NCI-H2029 (cell line): ENCODE measurements around the gene NIPA2.

ENCODE experiments used
- DNase-seq: peaks from one replicate; lab custom pipeline; 2025; lab: John Stamatoyannopoulos, UW

Gene NIPA2

DNA sequence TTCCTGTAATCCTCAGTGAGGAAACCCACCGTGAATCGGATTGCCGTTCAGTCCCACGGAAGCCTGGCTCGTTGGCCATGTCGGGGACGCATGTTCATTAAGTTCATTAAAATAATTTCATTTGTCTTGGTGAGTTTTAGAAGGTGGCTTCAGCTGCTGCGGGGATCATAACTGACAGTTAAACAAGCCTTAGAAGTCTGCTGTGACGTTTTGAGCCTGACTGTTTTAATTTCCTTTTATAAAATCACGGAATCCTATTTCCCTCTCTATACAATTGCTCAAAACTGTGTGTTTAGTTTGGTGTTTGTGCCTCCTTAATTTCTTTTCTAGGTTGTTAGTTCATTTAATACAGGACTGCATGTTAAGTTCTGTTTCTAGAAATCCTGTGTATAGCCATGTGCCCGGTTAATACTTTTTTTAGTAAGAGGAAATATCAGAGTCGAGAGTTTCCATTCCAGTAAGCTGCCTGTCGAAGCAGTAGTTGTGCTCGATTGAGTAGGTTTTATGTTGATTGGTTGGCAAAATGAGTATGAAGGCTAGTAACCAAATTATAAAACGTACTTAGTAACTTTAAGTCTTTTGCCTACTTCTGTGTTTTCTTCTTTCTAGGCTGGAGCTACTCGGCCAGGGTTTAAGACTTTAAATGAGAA is 705 bp downstream of the NIPA2 start:
- DNase-seq = no peak

DNA sequence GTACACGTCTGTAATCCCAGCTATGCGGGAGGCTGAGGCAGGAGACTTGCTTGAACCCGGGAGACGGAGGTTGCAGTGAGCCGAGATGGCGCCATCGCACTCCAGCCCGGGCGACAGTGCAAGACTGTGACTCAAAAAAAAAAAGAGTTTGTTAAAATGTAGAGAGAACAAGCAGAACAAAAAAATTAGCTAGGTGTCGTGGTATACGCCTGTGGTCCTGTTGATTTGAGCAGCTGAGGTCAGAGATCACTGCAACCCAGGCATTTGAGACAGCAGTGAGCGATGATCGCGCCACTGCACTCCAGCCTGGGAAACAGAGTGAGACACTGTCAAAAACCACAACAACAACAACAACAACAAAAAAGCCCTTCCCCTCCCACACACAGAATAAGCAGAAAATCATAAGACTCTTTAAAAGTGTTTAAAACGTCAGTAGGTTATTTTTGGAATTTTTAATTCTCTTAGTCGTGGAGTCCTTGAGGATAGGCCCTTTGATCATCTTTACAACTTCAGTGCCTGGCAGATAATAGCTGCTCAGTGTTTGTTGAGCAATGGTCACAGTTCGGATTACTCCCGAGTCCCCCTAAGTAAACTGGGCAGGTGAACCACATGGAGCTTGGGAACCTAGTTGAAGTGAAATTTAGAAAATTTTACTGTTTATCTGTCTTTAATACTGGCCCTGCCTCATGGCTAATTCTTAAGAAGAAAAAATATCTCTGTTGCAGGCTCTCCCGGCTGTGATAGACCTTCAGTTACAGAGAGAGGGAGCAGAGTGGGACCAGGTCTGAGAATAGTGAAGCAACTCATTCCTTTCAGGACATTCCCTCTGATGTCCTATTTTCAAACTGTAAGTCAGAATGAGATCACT is 6.2 kb downstream of the NIPA2 start:
- DNase-seq = no peak

DNA sequence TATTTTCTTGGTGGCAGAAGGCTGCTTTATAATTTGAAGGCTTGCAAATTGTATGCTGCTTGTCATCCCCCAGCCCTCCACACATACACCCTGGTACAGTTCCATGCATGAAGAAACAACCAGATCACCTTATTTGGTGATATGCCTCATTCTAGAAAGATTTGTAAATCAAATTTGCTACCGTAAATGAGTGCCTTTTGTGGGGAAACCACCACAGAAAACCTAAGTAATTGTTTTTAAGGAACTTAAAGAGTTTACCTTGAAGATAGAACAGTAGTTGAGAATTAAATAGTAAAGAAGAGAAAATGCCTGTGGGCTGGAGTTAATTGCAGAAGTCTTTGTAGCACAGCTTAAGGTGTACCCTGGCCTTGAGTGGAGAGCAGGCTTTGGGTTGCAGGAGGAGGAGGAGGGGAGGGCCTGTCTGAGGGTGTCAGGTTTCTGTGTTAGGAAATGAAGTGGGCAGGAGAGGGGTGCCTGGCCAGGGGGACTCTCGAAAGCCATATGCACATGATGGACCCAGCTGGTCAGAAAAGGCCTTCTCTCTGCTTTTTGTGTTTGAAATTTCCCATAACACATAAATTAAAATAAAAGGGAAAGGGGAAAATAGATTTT is 6.9 kb downstream of the NIPA2 start:
- no peak for DNase-seq

DNA sequence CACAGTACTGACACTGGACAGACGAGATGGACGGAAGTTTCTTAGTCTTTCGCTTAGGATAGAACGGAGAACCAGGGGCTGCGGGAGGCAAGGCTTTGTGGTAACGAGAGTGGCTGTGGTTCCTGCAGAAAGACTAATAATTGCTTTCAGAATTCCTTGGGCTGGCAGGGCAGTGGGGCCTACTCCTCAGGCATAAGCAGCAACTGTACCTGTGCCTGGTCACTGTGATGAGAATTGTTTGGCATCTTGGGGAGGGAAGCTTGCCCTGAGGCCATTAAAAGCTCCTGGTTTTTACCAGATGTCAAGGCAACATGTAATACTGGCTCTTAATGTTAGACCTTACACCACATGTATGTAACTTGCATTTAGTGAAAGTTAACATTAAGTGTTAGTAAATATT is 7.6 kb downstream of the NIPA2 start:
- no peak for DNase-seq

DNA sequence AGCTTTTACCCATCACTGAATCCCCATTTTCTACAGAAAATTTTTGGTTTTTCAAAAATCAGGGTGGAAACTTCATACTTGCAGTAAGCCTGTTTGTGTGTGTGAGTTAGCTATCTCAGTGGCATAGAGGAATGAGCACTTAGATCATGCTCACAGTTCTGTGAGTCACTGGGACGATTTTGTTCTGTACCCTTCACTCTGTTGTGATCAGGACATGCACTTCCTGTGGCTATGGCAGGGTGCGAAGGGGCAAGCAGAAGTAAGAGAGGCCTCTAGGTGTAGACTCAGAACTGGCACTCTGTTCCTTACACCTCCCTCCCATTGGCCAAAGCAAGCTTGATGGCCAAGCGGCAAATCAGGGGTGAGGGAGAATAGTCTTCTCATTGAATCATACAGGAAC is 11.6 kb downstream of the NIPA2 start:
- no peak for DNase-seq

DNA sequence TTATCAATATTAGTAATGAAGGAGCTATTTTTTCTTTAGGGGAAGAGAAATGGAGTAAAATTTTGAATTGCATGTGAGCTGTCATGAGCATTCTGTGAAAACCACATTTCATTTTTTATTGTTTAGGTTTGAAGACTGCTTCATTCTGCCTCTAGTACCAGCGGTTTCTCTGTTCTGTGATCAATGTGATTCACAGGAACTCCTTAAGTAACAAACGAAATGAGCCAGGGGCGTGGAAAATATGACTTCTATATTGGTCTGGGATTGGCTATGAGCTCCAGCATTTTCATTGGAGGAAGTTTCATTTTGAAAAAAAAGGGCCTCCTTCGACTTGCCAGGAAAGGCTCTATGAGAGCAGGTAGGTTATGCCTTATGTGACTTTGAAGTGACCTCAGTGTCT is 13.0 kb downstream of the NIPA2 start:
- no peak for DNase-seq

DNA sequence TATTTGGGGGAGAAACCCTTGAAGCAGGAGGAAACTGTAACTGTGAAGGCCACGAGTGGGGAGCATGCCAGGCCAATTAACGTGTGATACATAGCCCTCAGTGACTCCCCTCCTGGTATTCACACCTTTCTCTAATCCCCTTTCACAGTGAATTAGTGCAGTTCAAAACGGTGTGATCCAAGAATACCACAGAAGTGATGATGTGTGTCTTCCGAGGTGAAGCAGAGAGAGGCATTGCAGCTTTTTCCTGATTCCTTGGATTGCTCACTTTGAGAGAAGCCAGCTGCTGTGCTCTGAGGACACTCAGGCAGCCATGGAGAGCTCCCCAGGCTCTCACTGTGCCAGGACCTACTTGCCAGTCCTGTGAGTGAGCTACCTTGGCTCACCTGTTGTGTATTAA is 17.3 kb downstream of the NIPA2 start:
- no peak for DNase-seq

DNA sequence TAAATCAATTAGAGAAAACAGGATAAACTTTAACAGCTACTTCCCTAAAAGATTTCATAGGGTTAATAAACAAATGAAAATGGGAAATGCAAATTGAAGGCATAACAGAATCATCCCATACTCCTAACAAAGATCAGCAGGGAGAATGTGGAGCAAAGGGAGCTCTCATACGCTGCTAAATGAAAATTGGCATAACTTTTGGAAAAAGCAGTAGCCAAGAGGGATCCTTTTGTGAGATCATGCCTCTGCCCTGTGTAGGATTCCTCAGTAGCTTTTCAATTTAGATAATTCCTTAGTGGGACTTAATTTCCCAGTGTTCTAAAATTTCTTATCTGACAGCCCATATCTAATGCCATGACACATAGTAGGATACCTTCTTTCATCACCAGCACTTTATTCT is 18.2 kb downstream of the NIPA2 start:
- no peak for DNase-seq

DNA sequence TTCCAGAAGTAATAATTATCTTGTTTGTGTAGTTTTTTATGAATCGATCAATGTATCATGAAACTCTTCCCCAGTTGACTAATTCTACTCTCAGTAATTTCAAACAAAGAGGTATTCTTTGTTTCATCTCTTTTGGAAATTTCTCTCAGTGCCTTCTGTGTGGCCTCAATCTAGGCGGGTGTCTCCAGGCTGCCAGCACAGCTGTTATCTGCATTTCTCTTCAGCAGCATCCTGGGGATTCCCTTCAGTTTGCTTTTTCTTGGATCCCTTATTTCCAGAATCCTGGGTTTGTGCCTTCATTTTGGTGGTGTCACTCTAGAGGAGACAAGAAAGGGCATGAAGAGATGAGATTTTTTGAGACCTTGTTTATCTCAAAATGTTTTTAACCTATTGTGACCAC is 22.7 kb downstream of the NIPA2 start:
- DNase-seq = no peak

DNA sequence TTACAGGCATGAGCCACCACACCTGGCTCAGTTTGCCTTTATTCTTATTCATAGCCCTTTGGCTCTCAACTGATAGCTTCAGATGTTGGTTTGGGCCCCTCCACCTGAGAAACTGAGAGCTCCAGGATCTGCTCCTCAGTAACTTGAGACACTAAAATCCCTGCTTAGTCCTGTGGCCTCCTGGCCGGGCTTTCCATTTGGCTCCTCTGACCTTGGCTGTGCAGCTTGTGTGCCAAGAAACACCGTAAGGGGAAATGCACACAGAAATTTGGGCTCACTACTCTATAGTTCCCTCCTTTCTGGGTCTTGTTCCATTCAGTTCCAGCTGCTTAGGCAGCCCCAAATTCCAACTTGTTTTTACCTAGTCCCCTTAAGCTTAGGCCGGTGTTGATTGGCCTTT is 24.9 kb downstream of the NIPA2 start:
- no peak for DNase-seq

DNA sequence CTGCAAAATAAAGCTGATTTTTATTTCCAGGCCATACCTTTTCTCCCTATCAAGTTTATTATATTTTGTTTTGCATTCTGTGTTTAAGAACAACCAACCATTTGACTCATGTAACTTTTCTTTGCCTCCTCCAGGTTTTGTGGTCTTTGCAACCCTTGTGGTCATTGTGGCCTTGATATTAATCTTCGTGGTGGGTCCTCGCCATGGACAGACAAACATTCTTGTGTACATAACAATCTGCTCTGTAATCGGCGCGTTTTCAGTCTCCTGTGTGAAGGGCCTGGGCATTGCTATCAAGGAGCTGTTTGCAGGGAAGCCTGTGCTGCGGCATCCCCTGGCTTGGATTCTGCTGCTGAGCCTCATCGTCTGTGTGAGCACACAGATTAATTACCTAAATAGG is 27.6 kb downstream of the NIPA2 start:
- no peak for DNase-seq

DNA sequence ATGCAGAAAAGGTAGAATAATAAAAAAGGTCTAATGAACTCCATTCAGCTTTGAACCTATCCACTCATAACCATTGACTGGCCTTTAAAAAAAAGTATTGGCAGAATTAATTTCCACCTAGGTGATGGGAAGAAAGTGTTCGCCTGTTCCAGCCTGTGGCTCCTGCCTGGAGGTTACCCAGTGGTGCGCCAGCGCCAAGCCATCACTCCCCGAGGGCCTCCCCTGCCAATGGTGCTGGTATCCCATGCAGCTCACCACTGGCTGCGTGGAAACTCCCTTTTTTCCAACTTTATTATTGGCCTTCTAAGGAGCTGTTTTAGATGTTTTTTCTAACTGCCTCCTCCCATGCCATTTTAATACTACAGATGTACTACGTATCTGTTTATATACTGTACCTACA is 29.4 kb downstream of the NIPA2 start:
- DNase-seq = no peak

DNA sequence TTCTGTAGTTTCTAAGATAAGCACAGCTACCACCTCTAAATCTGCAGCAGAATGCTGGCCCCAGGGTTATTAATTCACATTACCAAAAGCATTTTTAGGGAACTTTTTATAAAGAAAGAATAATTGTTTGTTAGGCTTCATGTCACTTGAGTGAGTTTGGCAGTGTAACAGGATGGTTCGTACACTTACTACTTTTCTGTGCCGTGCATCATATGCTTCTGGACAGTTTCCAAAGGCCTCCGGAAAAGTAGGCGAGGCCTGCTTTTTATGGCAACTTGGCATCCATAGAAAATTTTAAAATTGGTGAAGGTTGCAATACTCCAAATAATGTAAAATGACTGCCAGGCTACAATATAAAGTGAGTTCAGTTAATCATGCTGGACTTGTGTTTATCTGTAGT is 30.0 kb downstream of the NIPA2 start:
- DNase-seq = no peak

DNA sequence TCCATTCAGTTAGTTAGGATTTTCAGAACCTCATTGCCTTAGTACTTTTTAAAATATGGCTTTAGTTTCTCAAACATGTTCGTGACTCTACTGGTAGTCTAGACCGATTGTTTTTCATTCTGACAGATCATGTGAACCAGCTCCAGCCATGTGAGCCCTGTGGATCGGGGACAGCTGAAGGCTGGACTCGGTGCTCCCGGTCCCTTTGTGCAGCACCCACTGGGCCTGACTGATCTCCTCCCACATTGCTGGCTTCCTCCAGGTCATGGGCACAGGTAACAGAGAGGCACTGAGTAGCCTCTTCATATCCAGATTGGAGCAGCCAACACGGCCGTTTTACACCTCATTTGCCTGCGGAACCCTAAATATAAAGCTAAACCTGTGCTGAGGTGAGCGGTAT is 30.5 kb downstream of the NIPA2 start:
- DNase-seq = no peak

DNA sequence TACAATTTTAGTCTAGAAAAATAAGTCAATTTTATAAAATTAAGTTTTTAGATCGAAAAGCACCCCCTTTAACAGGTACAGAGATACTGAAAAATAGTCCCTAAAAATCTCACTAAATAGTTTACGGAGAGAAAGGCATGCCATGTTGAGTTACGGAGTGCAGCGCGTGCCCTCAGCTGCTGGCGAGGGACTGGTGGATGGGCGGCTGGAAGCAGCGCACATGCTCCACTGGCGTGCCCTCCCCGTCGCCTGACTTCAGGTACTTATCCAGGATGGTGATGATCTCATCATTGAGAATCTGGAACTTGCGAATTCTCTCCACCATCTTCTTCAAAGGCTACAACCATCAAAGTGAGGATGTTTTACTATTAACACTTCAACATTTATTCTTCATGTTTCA is 31.4 kb downstream of the NIPA2 start:
- no peak for DNase-seq

DNA sequence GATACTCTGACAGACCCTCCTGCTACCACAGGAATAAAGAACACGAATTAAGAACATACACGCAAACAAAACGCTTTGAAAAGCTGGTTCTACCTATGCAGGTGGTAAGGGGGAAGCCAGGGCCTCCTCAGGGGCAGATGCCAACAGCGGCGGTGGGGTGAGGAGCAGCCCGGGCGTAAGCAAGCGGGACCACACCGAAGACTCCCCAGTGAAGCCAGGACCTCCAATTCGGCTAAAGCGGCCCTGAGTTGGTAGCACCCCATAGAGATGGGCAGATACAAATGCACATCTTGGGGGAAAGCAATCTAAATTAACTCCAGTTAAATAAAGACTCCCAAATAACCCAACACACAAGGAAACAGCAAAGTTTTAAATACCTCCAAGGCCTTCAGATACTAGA is 32.4 kb downstream of the NIPA2 start:
- DNase-seq = no peak

DNA sequence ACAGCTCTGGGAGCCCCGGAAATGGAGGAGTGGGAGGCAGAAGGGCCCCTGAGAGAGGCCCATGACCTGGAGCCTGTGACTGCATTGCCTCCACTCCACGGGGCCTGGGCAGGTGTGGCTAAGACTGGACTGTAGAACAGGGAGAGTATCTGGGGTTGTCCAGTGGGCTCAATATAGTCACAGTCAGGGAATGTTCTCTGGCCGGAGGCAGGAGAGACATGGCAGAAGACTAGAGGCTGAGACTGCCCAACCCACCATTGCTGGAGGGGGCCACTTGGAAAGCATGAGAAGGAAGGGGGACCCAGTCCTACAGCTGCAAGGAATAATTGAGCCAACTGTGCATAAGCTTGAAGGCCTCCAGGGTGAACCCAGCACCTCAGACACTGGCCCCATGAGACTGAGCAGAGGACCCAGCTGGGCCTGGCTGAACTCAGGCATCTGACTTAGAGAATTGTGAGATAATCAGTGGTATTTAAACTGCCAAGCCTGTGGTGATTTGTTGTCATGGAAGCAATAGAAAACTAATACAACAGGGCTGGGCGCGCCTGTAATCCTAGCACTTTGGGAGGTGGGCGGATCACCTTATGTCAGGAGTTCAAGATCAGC is 33.1 kb downstream of the NIPA2 start:
- DNase-seq = no peak

DNA sequence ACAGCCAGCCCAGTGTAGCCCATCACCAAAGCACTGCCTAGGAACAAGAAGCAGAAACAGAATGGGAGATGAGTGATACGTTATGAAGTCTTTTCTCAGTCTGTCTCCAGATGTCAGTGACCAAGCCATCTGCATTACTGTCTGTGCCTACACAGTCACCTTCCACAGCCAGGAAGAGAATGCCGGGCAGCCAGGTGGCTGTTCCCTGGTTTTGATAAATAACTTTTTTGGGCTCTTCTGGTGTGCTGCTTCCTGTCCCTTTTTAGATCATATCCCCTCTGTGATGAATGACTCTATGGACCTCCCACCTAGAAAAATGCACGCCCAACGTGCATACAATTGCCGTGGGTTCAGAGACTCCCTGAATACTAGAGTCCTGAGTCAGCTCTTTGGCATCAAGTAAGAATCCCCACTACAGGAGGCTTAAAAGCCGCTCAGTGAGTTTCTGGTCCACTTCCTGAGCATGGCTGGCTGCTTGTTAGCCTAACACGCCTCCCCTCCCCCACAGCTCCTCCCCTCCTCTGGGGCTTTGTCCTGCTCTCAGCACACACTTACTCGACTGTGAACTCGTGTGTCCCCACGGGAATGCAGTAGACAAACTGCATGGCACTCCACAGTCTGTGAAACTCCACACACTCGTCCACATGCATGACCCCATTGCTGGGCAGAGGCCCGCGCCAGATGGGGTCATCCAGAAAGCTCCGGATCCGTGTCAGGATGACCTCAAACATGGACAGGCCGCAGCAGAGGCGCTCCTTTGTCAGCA is 34.7 kb downstream of the NIPA2 start:
- no peak for DNase-seq

DNA sequence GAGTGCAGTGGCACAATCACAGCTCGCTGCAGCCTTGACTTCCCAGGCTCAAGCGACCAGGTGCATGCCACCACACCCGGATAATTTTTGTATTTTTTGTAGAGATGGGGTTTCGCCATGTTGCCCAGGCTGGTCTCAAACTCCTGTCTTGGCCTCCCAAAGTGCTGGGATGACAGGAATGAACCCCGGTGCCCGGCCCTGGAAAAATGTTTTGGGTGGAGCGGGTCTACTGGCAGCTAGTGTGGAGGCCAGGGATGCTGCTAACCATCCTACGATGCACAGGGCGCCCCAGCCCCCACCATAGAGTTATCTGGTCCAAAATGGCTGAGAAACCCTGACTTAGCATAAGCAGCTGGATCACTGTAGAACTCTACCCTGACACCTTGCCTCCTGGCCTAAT is 35.4 kb downstream of the NIPA2 start:
- DNase-seq = no peak

DNA sequence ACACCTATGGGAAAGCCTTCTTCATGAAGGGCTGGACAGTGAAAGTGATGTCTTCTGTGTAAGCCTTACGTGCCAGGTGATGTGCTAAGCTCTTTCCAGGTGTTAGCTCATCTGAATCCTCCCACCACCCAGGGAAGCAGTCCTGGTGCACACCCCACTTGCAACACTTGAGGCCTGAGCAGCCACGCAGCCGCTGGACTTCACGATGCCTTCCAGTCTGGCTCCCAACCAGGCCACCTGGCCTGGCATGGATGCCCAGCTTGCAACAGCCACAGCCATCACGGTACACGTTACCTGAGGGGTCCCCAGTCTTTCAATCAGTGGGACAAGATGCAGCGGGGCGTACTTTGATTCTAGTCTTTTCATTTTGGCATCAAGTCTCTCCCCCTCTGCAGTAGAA is 35.8 kb downstream of the NIPA2 start:
- DNase-seq = no peak

DNA sequence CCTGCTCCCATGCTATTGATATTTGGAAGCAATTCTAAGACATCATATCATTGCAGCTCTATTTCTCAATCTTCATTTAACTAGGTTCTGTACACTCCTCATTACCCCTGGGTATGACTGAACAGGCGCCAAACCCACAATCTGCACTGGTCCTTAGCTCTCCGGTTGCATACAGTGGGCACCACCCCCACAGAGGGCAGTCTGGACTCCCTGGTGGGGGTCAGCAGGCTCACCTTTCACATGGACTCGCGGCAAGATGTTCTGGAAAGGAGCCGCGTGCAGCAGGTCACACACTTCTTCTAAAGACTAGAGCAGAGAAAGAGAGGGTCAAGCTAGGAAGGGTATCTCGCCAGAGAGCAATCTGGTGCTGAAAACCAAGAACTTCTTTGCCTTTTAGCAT is 36.5 kb downstream of the NIPA2 start:
- DNase-seq = no peak

DNA sequence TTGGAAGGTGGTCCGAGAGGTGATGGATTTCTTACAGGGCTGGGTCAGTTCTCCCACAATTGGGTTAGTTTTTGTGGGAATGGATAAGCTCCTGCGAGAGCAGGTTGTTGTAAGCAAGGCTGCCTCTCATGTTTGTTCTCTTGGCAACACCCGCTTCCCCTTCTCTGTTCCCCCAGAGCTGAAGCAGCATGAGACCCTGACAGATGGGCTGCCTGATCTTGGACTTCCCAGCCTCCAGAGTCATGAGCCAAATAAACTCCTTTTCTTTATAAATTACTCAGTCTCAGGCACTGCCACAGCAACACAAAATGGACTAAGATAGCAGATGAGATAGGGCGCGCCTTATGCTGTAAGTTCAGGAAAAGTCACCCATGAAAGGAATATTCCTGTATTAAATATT is 38.7 kb downstream of the NIPA2 start:
- no peak for DNase-seq
